HepG2 (cell line): ENCODE results near the gene TBL3. TPM values are rescaled to one million over a fixed set of nuclear protein-coding genes. Genes with fewer than 3 reads are reported as not detected.

Source experiments
- GABPA ChIP-seq, 2 experiments: IDR thresholded peaks; 2 replicates each; pipeline ENCODE4 v1.6.1; 2011 to 2016; ENCODE audit warnings: low read depth in 2 of 2, low read length in 1 of 2, missing biosample characterization in 1 of 2, missing genetic modification characterization in 1 of 2
- HNRNPLL ChIP-seq: fragments of 200-400 bp; formaldehyde crosslinking; IDR thresholded peaks from 2 replicates; pipeline ENCODE4 v1.6.1; 2017; ENCODE audit warnings: mild to moderate bottlenecking, low read depth, low read length; ENCODE audit not compliant: poor library complexity, severe bottlenecking
- LBX2 ChIP-seq: sonication (generic); formaldehyde crosslinking; IDR thresholded peaks from 2 replicates; pipeline ENCODE4 v1.5.0; 2020; ENCODE audit warnings: missing genetic modification reagents, mild to moderate bottlenecking, borderline replicate concordance
- SP140L ChIP-seq: sonication (generic); formaldehyde crosslinking; IDR thresholded peaks from 2 replicates; pipeline ENCODE4 v1.4.0; 2020; ENCODE audit warnings: missing genetic modification reagents, borderline replicate concordance
- SP4 ChIP-seq: sonication (generic); formaldehyde crosslinking; IDR thresholded peaks from 2 replicates; pipeline ENCODE4 v1.8.1; 2023; ENCODE audit warnings: mild to moderate bottlenecking, missing genetic modification reagents
- STAG1 ChIP-seq: sonication (generic); formaldehyde crosslinking; IDR thresholded peaks from 2 replicates; pipeline ENCODE4 v1.4.0; 2020; ENCODE audit warnings: missing genetic modification reagents
- TBX2 ChIP-seq: sonication (generic); formaldehyde crosslinking; IDR thresholded peaks from 2 replicates; pipeline ENCODE4 v1.5.0; 2020; ENCODE audit warnings: missing genetic modification reagents, mild to moderate bottlenecking, borderline replicate concordance
- ZHX1 ChIP-seq: sonication (generic); formaldehyde crosslinking; IDR thresholded peaks from 2 replicates; pipeline ENCODE4 v1.8.1; 2022; ENCODE audit warnings: low read depth, mild to moderate bottlenecking, missing genetic modification reagents
- ZNF17 ChIP-seq: sonication (generic); formaldehyde crosslinking; IDR thresholded peaks from 2 replicates; pipeline ENCODE4 v1.5.0; 2020; ENCODE audit warnings: mild to moderate bottlenecking, missing genetic modification reagents
- ZNF18 ChIP-seq: sonication (generic); formaldehyde crosslinking; IDR thresholded peaks from 2 replicates; pipeline ENCODE4 v1.8.0; 2022; ENCODE audit warnings: mild to moderate bottlenecking, missing genetic modification reagents; ENCODE audit not compliant: insufficient replicate concordance
- ZNF20 ChIP-seq: sonication (generic); formaldehyde crosslinking; IDR thresholded peaks from 2 replicates; pipeline ENCODE4 v1.4.0; 2020; ENCODE audit warnings: mild to moderate bottlenecking, moderate library complexity, missing genetic modification reagents
- ZSCAN5A ChIP-seq: sonication (generic); formaldehyde crosslinking; IDR thresholded peaks from 2 replicates; pipeline ENCODE4 v1.8.0; 2022; ENCODE audit warnings: mild to moderate bottlenecking, missing genetic modification reagents, borderline replicate concordance
- polyA plus RNA-seq, 8 experiments: library from polyadenylated mRNA; depleted of rRNA in 3 of 8; stranded (reverse) in 7 of 8; unstranded in 1 of 8; fragments of >200 nt; fragmentation: Illumina TruSeq in 4 of 8; extraction: Trizol in 4 of 8; gene quantifications; 2 replicates each; pipeline versions ENCODE4 v1.2.1 to v1.2.3, GENCODE V29; 2011 to 2016; ENCODE audit warnings: low read depth in 4 of 8, missing spikeins in 1 of 8, mixed read lengths in 1 of 8; ENCODE audit not compliant: insufficient read depth in 1 of 8
- total RNA-seq, 5 experiments: library from RNA; depleted of rRNA; stranded (reverse); fragments of >200 nt; fragmentation: Illumina TruSeq; extraction: Trizol; gene quantifications; 2 replicates each; pipeline ENCODE4 v1.2.3, GENCODE V29; 2016; ENCODE audit warnings: low read depth in 1 of 5
- TF ChIP-seq, protein P1 (sequence below): sonication (generic); formaldehyde crosslinking; IDR thresholded peaks from 2 replicates; pipeline ENCODE4 v1.4.0; 2020; ENCODE audit warnings: missing genetic modification reagents
- TF ChIP-seq, protein P2 (sequence below): sonication (generic); formaldehyde crosslinking; IDR thresholded peaks from 2 replicates; pipeline ENCODE4 v1.4.0; 2020; ENCODE audit warnings: mild to moderate bottlenecking, low read depth, missing genetic modification reagents
- TF ChIP-seq, protein P3 (sequence below): sonication (generic); formaldehyde crosslinking; IDR thresholded peaks from 2 replicates; pipeline ENCODE4 v1.5.1; 2020; ENCODE audit warnings: mild to moderate bottlenecking, missing genetic modification reagents, borderline replicate concordance

Gene TBL3
- total and polyA plus RNA-seq, 2 of the 13 experiments (the other 11 are each of a cell fraction or from before 2014, with no cell fraction given) = 16.8 to 38.0 TPM

DNA sequence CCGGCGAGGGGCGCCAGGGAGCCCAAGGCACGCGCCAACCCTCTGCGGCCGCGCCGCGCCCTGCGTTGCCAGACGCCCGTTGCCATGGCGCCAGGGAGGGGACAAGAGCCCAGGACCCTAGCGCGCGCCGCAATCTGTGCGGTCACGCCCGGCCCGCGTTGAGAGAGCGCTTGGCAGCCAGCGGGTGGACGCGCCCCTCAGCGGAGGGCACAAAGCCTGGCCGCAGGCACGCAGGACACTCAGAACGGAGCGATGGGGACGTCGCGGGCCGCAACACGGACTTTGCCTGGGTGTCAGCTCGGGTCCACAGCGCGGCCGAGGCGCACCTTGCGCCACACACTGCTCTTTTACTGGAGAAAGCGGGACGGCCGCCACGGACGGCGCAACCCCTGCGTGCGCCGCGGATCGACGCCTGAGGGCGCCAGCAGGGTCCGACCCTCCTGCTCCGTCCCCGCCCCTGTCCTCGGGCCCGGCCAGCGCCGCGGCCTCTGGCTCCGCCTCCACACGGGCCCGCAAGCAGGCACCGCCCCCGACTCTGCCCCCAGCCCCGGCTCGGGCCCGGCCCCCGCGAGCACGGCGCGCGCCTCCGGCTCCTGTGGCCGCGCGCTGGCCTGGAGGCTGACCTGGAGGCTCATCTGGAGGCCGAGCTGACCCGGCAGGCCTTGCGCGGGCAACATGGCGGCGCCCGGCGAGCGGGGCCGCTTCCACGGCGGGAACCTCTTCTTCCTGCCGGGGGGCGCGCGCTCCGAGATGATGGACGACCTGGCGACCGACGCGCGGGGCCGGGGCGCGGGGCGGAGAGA, 11.9 kb downstream of the TBL3 start, which contains the start of gene GFER (continued):
- TF ChIP-seq ZHX1 (CRISPR knock-in tag) (no peak; the same call in 1 of the 2 replicates), ZSCAN5A (peak; percentile 49; the same call in 1 of the 2 replicates), ZNF18 (CRISPR knock-in tag) (peak; percentile 42), LBX2 (CRISPR knock-in tag) (no peak), STAG1 (CRISPR knock-in tag) (peak; percentile 34; the same call in 1 of the 2 replicates), ZNF20 (CRISPR knock-in tag) (no peak), SP140L (CRISPR knock-in tag) (no peak), HNRNPLL (peak; percentile 98), GABPA (IDR thresholded peaks at IDR 0.05; ENCODE audit: low read depth, low read length) (peak; percentile 43; the same call in 1 of the 2 replicates), GABPA (CRISPR knock-in tag; IDR thresholded peaks at IDR 0.05; ENCODE audit: low read depth) (no peak), TBX2 (peak; percentile 86), SP4 (CRISPR knock-in tag) (peak; percentile 88), ZNF17 (CRISPR knock-in tag) (no peak)
- TF ChIP-seq, protein P1, sequence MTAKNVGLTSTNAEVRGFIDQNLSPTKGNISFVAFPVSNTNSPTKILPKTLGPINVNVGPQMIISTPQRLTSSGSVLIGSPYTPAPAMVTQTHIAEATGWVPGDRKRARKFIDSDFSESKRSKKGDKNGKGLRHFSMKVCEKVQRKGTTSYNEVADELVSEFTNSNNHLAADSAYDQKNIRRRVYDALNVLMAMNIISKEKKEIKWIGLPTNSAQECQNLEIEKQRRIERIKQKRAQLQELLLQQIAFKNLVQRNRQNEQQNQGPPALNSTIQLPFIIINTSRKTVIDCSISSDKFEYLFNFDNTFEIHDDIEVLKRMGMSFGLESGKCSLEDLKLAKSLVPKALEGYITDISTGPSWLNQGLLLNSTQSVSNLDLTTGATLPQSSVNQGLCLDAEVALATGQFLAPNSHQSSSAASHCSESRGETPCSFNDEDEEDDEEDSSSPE = peak; percentile 66; the same call in 1 of the 2 replicates
- TF ChIP-seq, protein P2, sequence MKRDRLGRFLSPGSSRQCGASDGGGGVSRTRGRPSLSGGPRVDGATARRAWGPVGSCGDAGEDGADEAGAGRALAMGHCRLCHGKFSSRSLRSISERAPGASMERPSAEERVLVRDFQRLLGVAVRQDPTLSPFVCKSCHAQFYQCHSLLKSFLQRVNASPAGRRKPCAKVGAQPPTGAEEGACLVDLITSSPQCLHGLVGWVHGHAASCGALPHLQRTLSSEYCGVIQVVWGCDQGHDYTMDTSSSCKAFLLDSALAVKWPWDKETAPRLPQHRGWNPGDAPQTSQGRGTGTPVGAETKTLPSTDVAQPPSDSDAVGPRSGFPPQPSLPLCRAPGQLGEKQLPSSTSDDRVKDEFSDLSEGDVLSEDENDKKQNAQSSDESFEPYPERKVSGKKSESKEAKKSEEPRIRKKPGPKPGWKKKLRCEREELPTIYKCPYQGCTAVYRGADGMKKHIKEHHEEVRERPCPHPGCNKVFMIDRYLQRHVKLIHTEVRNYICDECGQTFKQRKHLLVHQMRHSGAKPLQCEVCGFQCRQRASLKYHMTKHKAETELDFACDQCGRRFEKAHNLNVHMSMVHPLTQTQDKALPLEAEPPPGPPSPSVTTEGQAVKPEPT (CRISPR knock-in tag) = peak; percentile 32; the same call in 1 of the 2 replicates
- TF ChIP-seq, protein P3, sequence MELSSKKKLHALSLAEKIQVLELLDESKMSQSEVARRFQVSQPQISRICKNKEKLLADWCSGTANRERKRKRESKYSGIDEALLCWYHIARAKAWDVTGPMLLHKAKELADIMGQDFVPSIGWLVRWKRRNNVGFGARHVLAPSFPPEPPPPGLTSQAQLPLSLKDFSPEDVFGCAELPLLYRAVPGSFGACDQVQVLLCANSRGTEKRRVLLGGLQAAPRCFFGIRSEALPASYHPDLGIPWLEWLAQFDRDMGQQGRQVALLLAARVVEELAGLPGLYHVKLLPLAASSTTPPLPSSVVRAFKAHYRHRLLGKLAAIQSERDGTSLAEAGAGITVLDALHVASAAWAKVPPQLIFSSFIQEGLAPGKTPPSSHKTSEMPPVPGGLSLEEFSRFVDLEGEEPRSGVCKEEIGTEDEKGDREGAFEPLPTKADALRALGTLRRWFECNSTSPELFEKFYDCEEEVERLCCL (CRISPR knock-in tag) = no peak
